ENCODE measurements around the gene VWA8.

- TF ChIP-seq POLR2A (IDR thresholded peaks at IDR 0.05; ENCODE audit: low read length) (no peak), GATA1 (IDR thresholded peaks at IDR 0.05; ENCODE audit: low read depth, low read length) (no peak)
Observed at GRCh38 chr13:41558781-41559560, 401.9 kb downstream of the VWA8 start.
